DND-41 (cell line): Measurements from ENCODE around the gene NSG2.

ENCODE experiments used
- ATAC-seq: fragments of 200-7000 bp; cut with Tn5 transposase; 3 replicates; pipeline ENCODE4 v1.9.1; 2021; ENCODE audit warnings: low read depth; ENCODE audit not compliant: insufficient read depth
- DNase-seq: peaks from one replicate; pipeline ENCODE4 v3.0.0-alpha.2; 2020
- H2AFZ ChIP-seq: 2 replicates; pipeline ENCODE4 v1.6.0; 2012; ENCODE audit warnings: low read depth, low read length
- H3K27ac ChIP-seq: 2 replicates; pipeline ENCODE4 v1.5.1; 2012; ENCODE audit warnings: low read length, inconsistent platforms
- H3K27me3 ChIP-seq: fragments of 200-600 bp; sonication (generic); 2 replicates; pipeline ENCODE4 v1.6.0; 2012; ENCODE audit warnings: low read length, mild to moderate bottlenecking, inconsistent platforms; ENCODE audit not compliant: insufficient read depth, poor library complexity
- H3K36me3 ChIP-seq: 2 replicates; pipeline ENCODE4 v1.5.1; 2012; ENCODE audit warnings: low read length, inconsistent platforms; ENCODE audit not compliant: insufficient read depth
- H3K4me1 ChIP-seq: 2 replicates; pipeline ENCODE4 v1.5.1; 2012; ENCODE audit warnings: mild to moderate bottlenecking, low read length; ENCODE audit not compliant: insufficient read depth
- H3K4me2 ChIP-seq: 2 replicates; pipeline ENCODE4 v1.6.0; 2012; ENCODE audit warnings: mild to moderate bottlenecking, moderate library complexity, low read length, inconsistent platforms; ENCODE audit not compliant: insufficient read depth
- H3K4me3 ChIP-seq, 2 experiments: fragments of 200-600 bp in 1 of 2; shearing (Covaris generic) in 1 of 2; 2 replicates each; pipeline ENCODE4 v1.5.1; 2012 to 2016; ENCODE audit warnings: inconsistent platforms in 2 of 2, low read length in 2 of 2, mild to moderate bottlenecking in 2 of 2, low read depth in 1 of 2, moderate library complexity in 1 of 2
- H3K79me2 ChIP-seq: 2 replicates; pipeline ENCODE4 v1.6.0; 2012; ENCODE audit warnings: low read length, inconsistent platforms; ENCODE audit not compliant: insufficient read depth
- H3K9ac ChIP-seq: 2 replicates; pipeline ENCODE4 v1.6.0; 2012; ENCODE audit warnings: low read depth, mild to moderate bottlenecking, inconsistent platforms, low read length, moderate library complexity
- H3K9me3 ChIP-seq: 2 replicates; pipeline ENCODE4 v1.5.1; 2012; ENCODE audit warnings: low read length, moderate library complexity, mild to moderate bottlenecking, inconsistent platforms; ENCODE audit not compliant: insufficient read depth, severe bottlenecking
- H4K20me1 ChIP-seq: 2 replicates; pipeline ENCODE4 v1.6.0; 2012; ENCODE audit warnings: low read length; ENCODE audit not compliant: insufficient read depth
- EZH2 ChIP-seq: IDR thresholded peaks from 3 replicates; pipeline ENCODE4 v1.6.1; 2012; ENCODE audit warnings: borderline replicate concordance, low read depth, mild to moderate bottlenecking, moderate library complexity, low read length, inconsistent platforms; ENCODE audit not compliant: severe bottlenecking
- TF ChIP-seq, protein P1 (sequence below): IDR thresholded peaks from 2 replicates; pipeline ENCODE4 v1.5.1; 2012; ENCODE audit warnings: borderline replicate concordance, low read length, moderate library complexity, mild to moderate bottlenecking; ENCODE audit not compliant: poor library complexity, severe bottlenecking; ENCODE audit errors: extremely low read depth

NSG2 gene

DNA sequence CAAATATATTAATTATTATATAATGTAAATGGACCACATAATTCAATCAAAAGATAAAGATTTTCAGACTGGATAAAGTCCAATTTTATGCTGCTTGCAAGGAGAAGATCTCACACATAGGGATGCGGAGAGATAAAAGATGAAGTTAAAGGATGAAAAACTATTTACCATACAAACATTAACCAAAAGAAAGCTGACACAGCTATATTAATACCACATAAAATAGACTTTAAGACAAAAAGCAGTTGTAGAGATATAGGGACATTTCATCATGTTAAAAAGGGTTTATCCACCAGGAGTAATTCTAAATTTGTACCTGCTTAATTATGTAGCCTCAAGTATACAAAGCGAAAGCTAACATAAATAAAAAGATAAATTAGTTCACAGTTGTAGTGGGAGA, 15.2 kb upstream of the NSG2 start:
- Histone ChIP-seq H4K20me1 (no peaks in the 10 kb centered on the region), H2AFZ (no peak overlapping the region), H3K4me2 (no peak overlapping the region), H3K27me3 (no peaks in the 10 kb centered on the region), H3K36me3 (no peaks in the 10 kb centered on the region), H3K4me1 (no peaks in the 10 kb centered on the region), H3K79me2 (no peaks in the 10 kb centered on the region), H3K27ac (no peak overlapping the region), H3K9me3 (peaks cover 3% of the 10 kb centered on the region), H3K9ac (no peak overlapping the region), H3K4me3 (no peak overlapping the region)
- no peak for TF ChIP-seq EZH2
- TF ChIP-seq, protein P1, sequence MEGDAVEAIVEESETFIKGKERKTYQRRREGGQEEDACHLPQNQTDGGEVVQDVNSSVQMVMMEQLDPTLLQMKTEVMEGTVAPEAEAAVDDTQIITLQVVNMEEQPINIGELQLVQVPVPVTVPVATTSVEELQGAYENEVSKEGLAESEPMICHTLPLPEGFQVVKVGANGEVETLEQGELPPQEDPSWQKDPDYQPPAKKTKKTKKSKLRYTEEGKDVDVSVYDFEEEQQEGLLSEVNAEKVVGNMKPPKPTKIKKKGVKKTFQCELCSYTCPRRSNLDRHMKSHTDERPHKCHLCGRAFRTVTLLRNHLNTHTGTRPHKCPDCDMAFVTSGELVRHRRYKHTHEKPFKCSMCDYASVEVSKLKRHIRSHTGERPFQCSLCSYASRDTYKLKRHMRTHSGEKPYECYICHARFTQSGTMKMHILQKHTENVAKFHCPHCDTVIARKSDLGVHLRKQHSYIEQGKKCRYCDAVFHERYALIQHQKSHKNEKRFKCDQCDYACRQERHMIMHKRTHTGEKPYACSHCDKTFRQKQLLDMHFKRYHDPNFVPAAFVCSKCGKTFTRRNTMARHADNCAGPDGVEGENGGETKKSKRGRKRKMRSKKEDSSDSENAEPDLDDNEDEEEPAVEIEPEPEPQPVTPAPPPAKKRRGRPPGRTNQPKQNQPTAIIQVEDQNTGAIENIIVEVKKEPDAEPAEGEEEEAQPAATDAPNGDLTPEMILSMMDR = no peak
- DNase-seq (no peak), ATAC-seq (no peak)

DNA sequence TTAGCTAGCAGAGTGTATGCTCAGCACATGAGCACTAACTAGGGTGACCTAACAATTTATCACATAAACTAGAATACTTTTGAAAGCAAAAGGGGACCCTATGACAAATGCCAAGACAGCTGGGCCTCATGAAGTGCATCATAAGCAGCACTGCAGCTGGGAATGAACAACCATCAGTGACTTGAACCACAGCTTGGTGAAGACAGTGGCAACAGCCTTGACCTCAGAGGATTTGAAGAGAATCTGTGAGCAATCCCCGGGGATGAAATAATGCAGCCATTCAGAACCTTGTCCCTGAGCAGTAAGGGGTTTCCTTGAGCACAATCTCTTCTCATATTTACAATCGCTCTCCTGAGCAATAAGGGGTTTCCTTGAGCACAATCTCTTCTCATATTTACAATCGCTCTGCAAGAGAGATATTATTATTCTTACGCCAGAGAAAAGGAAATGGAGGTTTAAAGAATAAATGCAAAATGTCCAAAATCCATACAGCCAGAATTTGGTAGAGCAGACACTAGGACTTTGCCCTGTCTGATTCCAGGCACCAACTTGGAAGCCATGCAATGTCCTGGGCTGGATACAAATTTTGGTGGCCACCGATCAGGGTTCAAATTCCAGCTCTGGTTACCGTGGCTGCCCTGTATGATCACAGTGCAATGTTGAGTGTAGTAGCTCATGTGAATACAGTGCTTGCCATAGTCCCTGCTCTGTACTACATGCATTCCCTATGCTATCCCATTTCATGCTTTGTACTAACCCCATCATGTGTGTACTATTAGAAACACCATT, 846 bp upstream of the NSG2 start:
- Histone ChIP-seq H3K79me2 (no peaks in the 10 kb centered on the region), H4K20me1 (no peaks in the 10 kb centered on the region), H3K9ac (no peak overlapping the region), H3K36me3 (no peaks in the 10 kb centered on the region), H3K4me2 (no peak overlapping the region), H2AFZ (no peak overlapping the region), H3K4me1 (no peaks in the 10 kb centered on the region), H3K4me3 (no peak overlapping the region), H3K9me3 (no peaks in the 10 kb centered on the region), H3K27ac (no peak overlapping the region), H3K27me3 (no peaks in the 10 kb centered on the region)
- DNase-seq = no peak
- ATAC-seq = no peak
- TF ChIP-seq, protein P1 = no peak
- TF ChIP-seq EZH2 = no peak

- ATAC-seq (no peak), DNase-seq (no peak)
- H3K36me3 ChIP-seq = no peaks in the 10 kb centered on the region
- no peak overlapping the region for H3K4me2 ChIP-seq
- H3K27me3 ChIP-seq = no peaks in the 10 kb centered on the region
- no peaks in the 10 kb centered on the region for H3K4me1 ChIP-seq
- H3K27ac ChIP-seq = no peak overlapping the region
- no peak overlapping the region for H2AFZ ChIP-seq
- no peak overlapping the region for H3K4me3 ChIP-seq
- H3K9me3 ChIP-seq = no peaks in the 10 kb centered on the region
- TF ChIP-seq, protein P1 = no peak
- no peak for TF ChIP-seq EZH2
- H4K20me1 ChIP-seq = no peaks in the 10 kb centered on the region
- no peak overlapping the region for H3K9ac ChIP-seq
- H3K79me2 ChIP-seq = no peaks in the 10 kb centered on the region
Measured at GRCh38 chr5:174046558-174046957, 1.1 kb downstream of the NSG2 start.
